Brain pericyte (primary cell): ENCODE data around the gene SIGLEC5.

Source experiments
- DNase-seq: peaks from one replicate; pipeline ENCODE4 v3.0.0-alpha.2; 2012; ENCODE audit warnings: low read depth, low spot score

Gene SIGLEC5

DNA sequence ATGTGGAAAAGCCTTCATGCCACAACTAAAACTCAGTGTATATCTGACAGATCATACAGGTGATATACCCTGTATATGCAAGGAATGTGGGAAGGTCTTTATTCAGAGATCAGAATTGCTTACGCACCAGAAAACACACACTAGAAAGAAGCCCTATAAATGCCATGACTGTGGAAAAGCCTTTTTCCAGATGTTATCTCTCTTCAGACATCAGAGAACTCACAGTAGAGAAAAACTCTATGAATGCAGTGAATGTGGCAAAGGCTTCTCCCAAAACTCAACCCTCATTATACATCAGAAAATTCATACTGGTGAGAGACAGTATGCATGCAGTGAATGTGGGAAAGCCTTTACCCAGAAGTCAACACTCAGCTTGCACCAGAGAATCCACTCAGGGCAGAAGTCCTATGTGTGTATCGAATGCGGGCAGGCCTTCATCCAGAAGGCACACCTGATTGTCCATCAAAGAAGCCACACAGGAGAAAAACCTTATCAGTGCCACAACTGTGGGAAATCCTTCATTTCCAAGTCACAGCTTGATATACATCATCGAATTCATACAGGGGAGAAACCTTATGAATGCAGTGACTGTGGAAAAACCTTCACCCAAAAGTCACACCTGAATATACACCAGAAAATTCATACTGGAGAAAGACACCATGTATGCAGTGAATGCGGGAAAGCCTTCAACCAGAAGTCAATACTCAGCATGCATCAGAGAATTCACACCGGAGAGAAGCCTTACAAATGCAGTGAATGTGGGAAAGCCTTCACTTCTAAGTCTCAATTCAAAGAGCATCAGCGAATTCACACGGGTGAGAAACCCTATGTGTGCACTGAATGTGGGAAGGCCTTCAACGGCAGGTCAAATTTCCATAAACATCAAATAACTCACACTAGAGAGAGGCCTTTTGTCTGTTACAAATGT is 42.7 kb downstream of the SIGLEC5 start:
- no peak for DNase-seq

DNA sequence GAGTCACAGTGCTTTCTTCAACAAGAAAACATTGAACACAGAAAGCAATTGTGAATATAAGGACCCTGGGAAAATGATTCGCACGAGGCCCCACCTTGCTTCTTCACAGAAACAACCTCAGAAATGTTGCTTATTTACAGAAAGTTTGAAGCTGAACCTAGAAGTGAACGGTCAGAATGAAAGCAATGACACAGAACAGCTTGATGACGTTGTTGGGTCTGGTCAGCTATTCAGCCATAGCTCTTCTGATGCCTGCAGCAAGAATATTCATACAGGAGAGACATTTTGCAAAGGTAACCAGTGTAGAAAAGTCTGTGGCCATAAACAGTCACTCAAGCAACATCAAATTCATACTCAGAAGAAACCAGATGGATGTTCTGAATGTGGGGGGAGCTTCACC is 43.4 kb downstream of the SIGLEC5 start:
- no peak for DNase-seq

DNA sequence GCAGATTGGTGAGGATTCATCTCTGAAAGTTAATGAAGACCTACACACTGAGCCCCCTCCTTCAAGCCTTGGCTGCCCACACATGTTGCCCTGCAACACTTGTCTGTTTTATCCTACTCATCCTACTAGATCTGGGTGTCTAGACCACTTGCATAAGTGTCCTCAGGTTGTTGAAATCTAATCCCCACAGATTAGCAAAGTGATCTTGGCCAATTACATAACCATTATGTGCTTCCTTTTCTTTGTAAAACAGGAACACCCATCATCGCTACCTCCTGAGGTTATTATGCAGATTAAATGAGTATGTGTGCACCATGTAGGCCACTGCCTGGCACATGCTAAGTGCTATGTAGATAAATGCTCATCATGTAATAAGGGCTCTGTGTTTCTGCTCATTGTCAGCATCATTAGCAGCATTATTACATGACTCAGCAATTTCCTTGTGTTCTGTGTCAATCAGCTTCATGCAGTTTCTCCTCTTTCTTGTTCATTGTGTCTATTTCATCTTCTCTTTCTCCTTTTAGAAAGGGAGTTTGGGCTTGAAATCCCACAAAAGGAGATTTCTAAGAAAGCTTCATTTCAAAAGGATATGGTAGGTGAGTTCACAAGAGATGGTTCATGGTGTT is 44.0 kb downstream of the SIGLEC5 start:
- DNase-seq: no peak

DNA sequence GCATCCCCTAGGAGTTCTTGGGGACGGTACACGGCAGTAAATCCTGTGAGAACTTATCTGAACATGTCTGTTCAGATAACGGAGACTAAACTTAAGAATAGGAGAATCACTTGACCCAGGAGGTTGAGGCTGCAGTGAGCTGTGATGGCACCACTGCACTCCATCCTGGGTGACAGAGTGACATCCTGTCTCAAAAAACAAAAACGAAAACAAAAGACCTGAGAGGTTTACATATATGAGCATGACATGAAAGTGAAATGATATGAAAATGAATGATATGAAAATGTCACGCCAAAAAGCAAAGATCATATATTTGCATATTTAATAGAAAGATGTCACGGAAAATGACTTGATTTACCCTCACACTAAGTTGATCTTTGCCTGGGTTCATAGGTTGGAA is 53.4 kb downstream of the SIGLEC5 start:
- DNase-seq: no peak

DNA sequence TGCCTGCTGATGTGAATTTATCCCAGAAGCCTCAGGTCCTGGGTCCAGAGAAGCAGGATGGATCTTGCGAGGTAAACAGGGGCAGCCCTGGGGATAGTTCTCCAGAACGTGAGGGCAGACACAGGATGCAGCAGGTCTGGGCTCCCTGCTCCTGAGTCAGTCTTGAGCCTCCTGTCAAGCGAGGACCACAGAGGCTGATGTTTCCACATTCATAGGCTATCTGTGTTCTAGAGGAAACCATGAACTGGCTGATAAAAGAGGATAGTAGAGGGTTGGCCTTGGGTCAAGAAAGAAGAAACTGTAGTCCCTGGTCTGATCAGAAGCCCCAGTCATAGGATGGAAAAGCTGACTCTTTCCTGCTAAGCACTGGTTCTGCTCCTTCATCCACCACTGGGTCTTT is 56.9 kb downstream of the SIGLEC5 start:
- DNase-seq: no peak

DNA sequence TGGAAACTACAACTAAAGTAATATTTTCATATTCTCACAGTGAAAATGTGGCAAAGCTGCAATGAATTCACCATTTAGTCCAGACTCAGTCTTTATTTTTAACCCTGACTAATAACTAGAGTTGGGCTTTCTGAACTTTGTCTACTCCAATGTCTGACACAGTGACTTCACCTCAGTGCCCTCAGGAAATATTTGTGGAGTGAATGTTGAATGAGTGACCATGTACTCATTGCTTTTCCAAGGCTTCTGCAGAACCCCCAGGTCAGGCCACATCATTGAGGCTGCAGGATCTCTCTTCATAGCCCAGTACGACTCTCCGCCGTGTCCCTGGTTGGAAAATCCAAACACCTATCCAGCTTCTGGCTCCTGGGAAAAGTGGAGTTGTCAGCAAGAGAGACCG is 57.3 kb downstream of the SIGLEC5 start:
- no peak for DNase-seq

DNA sequence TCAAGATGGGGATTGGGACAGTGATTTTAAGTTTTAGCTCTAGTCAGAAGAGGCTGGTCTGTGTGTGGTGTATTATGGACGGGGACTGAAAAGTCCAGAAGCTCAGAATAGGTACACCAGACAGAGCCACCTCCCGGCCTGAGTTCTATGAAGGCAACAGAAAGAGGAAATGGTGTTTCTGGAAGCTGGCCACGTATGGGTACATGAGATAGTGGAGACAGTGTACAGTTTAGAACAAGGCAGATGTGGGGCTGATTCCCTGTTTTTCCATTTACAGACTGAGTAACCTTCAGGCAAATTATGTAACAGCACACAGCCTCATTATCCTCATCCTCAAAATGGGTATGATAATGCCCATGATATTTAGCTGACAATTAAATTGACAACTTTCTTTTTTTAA is 57.8 kb downstream of the SIGLEC5 start:
- DNase-seq: no peak

DNA sequence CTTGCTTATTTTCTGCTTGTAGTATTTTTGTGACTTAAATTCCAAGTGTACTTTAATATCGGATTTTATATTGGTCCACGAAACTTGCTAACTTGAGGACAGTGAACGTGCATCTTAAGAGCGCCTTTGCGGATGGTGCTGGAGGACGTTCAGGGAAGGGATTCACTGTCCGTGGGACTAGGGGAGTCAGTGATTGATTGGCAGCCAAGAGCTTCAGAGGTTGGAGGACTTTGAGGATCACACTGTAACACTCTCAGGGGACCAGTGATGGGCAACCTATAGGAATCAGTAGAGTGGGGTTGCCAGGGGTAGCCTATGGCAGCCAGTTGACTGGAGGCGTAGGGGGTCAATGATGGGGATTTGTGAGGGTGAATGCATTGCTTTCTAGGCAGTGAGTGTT is 58.6 kb downstream of the SIGLEC5 start:
- no peak for DNase-seq

DNA sequence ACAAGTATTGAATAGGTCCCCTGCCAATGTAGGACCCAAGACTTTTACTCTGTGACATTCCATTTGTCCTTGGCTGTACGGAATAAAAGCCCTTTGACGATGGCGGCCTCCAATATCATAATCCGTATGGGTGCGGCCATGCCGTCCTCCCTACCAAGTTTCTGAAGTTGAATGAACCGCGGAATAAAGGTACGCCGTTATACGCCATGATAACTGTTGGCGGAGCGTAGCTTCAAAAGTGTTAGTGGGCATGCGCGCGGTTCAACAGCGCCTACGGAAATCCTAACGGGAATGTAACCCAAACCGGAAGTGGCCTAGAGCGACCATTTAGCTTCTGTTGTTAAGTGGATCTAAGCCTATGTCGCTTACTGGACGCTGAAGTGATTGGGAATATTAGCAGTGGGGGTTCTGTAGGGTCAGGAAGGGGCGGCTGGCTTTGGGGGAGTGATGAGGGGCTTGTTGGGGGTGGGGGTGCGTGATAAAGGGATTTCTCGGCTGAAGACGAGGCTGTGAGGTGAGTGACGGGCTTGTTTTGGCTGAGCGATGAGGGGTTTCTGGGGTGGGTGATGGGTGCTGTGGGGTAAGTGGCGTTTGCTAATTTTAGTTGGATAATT is 59.1 kb downstream of the SIGLEC5 start, which contains the start of gene ZNF175:
Gene ZNF175 (plus strand): TSS at position 322 of the 614 bp plus-strand sequence. CDS start 2,047 bp downstream, outside the sequence.
- DNase-seq: peak; percentile 95

DNA sequence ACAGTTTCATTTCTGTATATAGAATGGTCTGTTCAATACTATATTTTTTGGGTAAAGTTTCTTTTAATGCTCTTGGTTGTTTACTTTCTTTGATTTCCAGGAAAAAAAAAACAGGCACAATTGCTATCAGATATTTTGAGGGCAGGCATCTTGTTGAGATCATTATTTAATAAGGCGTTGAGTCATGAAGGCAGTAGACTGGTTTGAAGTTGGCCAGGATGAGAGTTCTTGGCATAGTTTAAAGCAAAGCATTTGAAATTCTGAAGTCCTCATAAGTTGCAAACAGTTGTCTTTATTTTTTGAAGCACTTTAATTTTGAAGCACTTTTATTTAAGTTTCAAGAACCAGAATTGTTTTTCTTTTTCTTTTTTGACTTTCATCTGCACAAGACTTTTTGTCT is 61.7 kb downstream of the SIGLEC5 start:
- no peak for DNase-seq

DNA sequence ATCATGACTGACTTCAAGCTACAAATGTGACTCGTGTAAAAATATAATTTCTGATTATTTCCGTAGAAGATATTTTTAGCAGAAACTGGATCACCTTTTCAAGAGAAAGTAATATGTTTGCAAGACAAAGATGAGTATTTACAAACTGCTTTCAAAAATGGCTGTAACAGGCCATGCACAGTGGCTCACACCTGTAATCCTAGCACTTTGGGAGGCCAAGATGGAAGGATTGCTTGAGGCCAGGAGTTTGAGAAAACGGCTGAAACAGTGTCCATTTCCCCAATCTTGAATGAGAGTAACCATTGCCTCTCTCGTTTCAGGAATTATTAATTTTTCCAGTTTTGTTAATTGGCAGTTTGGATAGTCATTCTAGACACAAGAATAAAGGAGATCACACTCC is 62.6 kb downstream of the SIGLEC5 start:
- DNase-seq: no peak

DNA sequence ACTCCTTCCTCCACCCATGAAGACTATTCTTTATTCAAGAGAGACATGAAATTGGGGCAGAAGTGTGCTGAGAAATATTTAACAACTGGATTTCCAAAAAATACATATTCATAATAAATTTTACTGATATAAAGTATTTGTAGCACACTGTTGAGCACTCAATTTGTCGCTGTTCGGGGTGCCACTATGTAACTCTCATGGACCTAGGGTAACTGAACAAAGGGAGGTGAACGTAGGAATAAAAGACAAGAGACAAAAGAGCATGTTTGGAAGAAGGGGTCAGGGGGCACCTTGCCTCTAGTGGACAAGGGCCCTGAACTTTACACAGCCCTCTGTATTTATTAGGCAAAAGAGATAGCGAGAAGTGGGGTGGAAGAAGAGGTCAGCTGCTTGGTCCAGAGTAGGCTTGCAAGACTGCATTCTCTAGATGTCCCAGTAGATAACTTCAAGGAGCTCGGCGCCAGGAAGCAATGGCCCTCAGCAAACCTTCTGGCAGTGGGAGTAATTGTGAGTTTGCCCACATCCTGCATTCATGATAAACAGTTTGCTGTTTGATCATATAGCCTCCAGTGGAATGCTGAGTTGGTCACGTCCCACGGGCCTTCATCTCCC is 63.6 kb downstream of the SIGLEC5 start:
- DNase-seq: no peak

DNA sequence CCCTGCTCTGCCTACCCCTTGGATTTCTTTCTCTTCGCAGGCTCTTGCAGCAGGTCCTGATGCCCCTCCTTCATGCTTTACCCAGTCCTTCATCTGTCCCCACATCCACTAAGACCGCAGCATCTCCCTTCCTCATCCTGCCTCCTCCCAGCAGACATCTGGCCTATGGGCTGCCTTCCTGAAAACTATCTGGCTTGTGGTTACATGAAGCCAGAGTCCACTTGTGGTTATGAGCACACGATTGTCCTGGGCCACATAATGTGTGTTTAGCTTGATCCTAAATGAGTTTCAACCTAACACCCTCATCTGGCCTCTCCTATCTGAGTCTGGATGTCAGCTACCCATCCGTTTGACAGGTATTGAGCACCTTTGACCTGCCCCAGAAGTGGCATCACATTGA is 64.6 kb downstream of the SIGLEC5 start:
- DNase-seq: no peak

DNA sequence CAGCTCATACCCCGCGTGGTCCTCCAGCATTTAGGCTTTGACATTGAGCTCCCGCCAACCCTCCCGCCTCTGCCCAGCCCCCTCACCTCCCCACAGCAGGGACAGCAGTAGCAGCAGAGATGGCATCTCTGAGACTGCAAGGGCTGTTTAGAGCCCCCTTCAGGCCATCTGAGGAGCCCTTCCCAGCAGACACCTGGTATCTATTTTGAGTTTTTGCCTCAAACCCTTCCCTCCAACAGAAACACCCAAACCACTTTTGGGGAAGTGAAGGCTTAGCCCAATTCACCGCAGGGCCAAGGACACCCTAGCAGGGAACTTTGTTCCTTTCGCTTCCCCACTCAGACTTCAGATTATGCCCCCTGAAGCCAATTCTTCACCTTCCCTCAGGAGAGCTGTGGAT is 65.4 kb downstream of the SIGLEC5 start:
- DNase-seq: no peak
